CD14-positive monocyte (primary cell): Measurements from ENCODE around the gene PLOD3. TPM values are rescaled to one million over a fixed set of nuclear protein-coding genes. Genes with fewer than 3 reads are reported as not detected.

Experiments
- DNase-seq, 3 donors: peaks; one replicate each; pipeline ENCODE4 v3.0.0-alpha.2; 2011 to 2022
- H2AFZ ChIP-seq: 2 replicates; pipeline ENCODE4 v1.6.0; 2012; ENCODE audit warnings: mild to moderate bottlenecking, low read depth, low read length, inconsistent platforms; ENCODE audit not compliant: insufficient read depth, poor library complexity, severe bottlenecking
- H3K27ac ChIP-seq, 2 donors: 1 replicate in 1 of 2; 2 replicates in 1 of 2; pipeline ENCODE4 v1.5.1; 2012 to 2013; ENCODE audit warnings: low read length in 2 of 2, control low read depth in 1 of 2, inconsistent platforms in 1 of 2, low read depth in 1 of 2, mild to moderate bottlenecking in 1 of 2
- H3K27me3 ChIP-seq, 2 donors: one replicate each; pipeline versions ENCODE4 v1.6.0 to v1.6.1; 2011 to 2013; ENCODE audit warnings: low read length in 2 of 2; ENCODE audit not compliant: control insufficient read depth in 2 of 2, insufficient read depth in 2 of 2
- H3K36me3 ChIP-seq, 2 donors: replicated peaks in 1 of 2; 1 replicate in 1 of 2; 2 replicates in 1 of 2; pipeline versions ENCODE4 v1.5.1 to v1.6.1; 2012 to 2013; ENCODE audit warnings: low read length in 2 of 2, control low read depth in 1 of 2, inconsistent platforms in 1 of 2, mild to moderate bottlenecking in 1 of 2; ENCODE audit not compliant: insufficient read depth in 2 of 2, control insufficient read depth in 1 of 2
- H3K4me1 ChIP-seq, 2 donors: 1 replicate in 1 of 2; 2 replicates in 1 of 2; pipeline versions ENCODE4 v1.5.1 to v1.6.1; 2012 to 2013; ENCODE audit warnings: low read length in 2 of 2, control low read depth in 1 of 2, inconsistent platforms in 1 of 2, mild to moderate bottlenecking in 1 of 2, moderate library complexity in 1 of 2; ENCODE audit not compliant: insufficient read depth in 2 of 2, control insufficient read depth in 1 of 2
- H3K4me2 ChIP-seq: replicated peaks from 2 replicates; pipeline ENCODE3; 2012; ENCODE audit warnings: low read length, moderate library complexity, mild to moderate bottlenecking; ENCODE audit not compliant: poor library complexity, severe bottlenecking; ENCODE audit errors: extremely low read depth
- H3K4me3 ChIP-seq, 3 experiments: fragments of 200-600 bp in 1 of 3; sonication (generic) in 1 of 3; replicated peaks in 1 of 3; 1 replicate in 2 of 3; 2 replicates in 1 of 3; pipeline ENCODE4 v1.5.1; 2011 to 2013; ENCODE audit warnings: low read length in 3 of 3, mild to moderate bottlenecking in 3 of 3, control low read depth in 2 of 3, low read depth in 2 of 3, inconsistent platforms in 1 of 3, moderate library complexity in 1 of 3
- H3K79me2 ChIP-seq: 2 replicates; pipeline ENCODE4 v1.6.0; 2012; ENCODE audit warnings: mild to moderate bottlenecking, control low read depth, inconsistent platforms, low read length, moderate library complexity; ENCODE audit not compliant: insufficient read depth
- H3K9ac ChIP-seq: 2 replicates; pipeline ENCODE4 v1.6.0; 2017; ENCODE audit warnings: low read length, mild to moderate bottlenecking; ENCODE audit not compliant: insufficient read depth, poor library complexity, severe bottlenecking
- H3K9me3 ChIP-seq, 2 donors: replicated peaks in 1 of 2; 1 replicate in 1 of 2; 2 replicates in 1 of 2; pipeline versions ENCODE4 v1.5.1 to v1.6.1; 2012 to 2013; ENCODE audit warnings: low read length in 2 of 2, control low read depth in 1 of 2; ENCODE audit not compliant: control insufficient read depth in 1 of 2, insufficient read depth in 1 of 2
- H4K20me1 ChIP-seq: 2 replicates; pipeline ENCODE4 v1.6.0; 2012; ENCODE audit warnings: mild to moderate bottlenecking, low read length, control low read depth, moderate library complexity; ENCODE audit not compliant: insufficient read depth
- H3K27ac Mint-ChIP-seq, 7 donors: one replicate each; pipeline ENCODE4 v1.8.0; 2020; ENCODE audit warnings: mild to moderate bottlenecking in 7 of 7, mixed read lengths in 7 of 7, moderate library complexity in 6 of 7, inconsistent platforms in 2 of 7
- H3K27me3 Mint-ChIP-seq, 3 donors: one replicate each; pipeline ENCODE4 v1.8.0; 2021 to 2022; ENCODE audit warnings: low read depth in 3 of 3, mild to moderate bottlenecking in 3 of 3, mixed read lengths in 3 of 3, moderate library complexity in 3 of 3, inconsistent platforms in 1 of 3
- H3K36me3 Mint-ChIP-seq, 2 donors: one replicate each; pipeline ENCODE4 v1.8.0; 2020; ENCODE audit warnings: mixed read lengths in 2 of 2, inconsistent platforms in 1 of 2, mild to moderate bottlenecking in 1 of 2
- H3K4me1 Mint-ChIP-seq: one replicate; pipeline ENCODE4 v1.8.0; 2020; ENCODE audit warnings: mild to moderate bottlenecking, mixed read lengths
- H3K4me3 Mint-ChIP-seq, 2 donors: one replicate each; pipeline ENCODE4 v1.8.0; 2020; ENCODE audit warnings: mild to moderate bottlenecking in 2 of 2, mixed read lengths in 2 of 2, moderate library complexity in 1 of 2
- H3K9me3 Mint-ChIP-seq, 7 donors: one replicate each; pipeline ENCODE4 v1.8.0; 2020 to 2022; ENCODE audit warnings: mixed read lengths in 7 of 7, mild to moderate bottlenecking in 6 of 7, moderate library complexity in 6 of 7, inconsistent platforms in 2 of 7
- CTCF ChIP-seq: fragments of 200-600 bp; IDR thresholded peaks from one replicate; pipeline ENCODE4 v1.8.0; 2022; ENCODE audit warnings: antibody characterized with exemption, mild to moderate bottlenecking
- WGBS: methylation state at CpG from one replicate; pipeline ENCODE4 v1.1.5; 2013; ENCODE audit warnings: missing lambda C conversion rate; ENCODE audit not compliant: insufficient coverage; 5-methylcytosine and 5-hydroxymethylcytosine counted together
- intact Hi-C, 2 donors: fragments of 100-400 bp; cut with micrococcal nuclease; formaldehyde crosslinking; loops; one replicate each; pipeline versions ENCODE4 v1.15.0 to v1.15.1; 2023
- polyA plus RNA-seq, 3 donors: library from polyadenylated mRNA; depleted of rRNA in 1 of 3; unstranded in 2 of 3; stranded (reverse) in 1 of 3; fragments of 300-500 nt in 2 of 3; fragments of >200 nt in 1 of 3; fragmentation: Illumina TruSeq in 2 of 3; gene quantifications; 1 replicate in 2 of 3; 2 replicates in 1 of 3; pipeline ENCODE4 v1.2.3, GENCODE V29; 2012 to 2021

Gene PLOD3
- polyA plus RNA-seq, 3 donors, result 26.9 to 70.1 (median 28.1) TPM

DNA sequence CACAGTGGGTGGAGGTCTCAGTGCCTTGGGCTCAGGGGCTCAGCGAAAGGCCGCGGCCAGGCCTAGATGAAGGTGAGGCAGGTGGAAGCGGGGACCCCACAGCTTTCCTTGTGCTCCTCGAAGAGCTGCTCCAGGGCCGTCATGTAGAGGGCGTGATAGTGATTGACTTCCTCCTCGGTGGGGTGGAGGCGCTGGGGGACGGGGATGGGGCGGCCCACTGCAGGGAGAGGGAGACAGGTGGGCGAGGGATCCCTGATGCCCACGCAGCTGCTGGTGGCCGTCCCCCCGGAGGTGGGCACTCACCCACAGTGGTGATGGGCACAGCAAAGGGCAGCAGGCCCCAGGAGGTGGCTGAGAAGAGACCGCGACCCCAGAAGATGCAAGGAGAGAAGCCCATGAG is 21.5 kb downstream of the PLOD3 start:
- 88% methylated on average over 15 of the region's 17 CpGs for WGBS
- Mint-ChIP-seq H3K4me3 (no peak overlapping the region), H3K36me3 (no peaks in the 10 kb centered on the region), H3K9me3 (peaks cover 0 to 8% (median under 1%) of the 10 kb centered on the region in 7 donors), H3K27ac (no peak overlapping the region), H3K4me1 (peaks cover 3% of the 10 kb centered on the region), H3K27me3 (peaks cover 31 to 38% (median 35%) of the 10 kb centered on the region in 3 donors)
- Histone ChIP-seq H3K4me1 (peaks cover under 1 to 3% of the 10 kb centered on the region in 2 donors), H3K9me3 (no peaks in the 10 kb centered on the region), H3K79me2 (no peaks in the 10 kb centered on the region), H2AFZ (no peak overlapping the region), H3K9ac (no peak overlapping the region), H3K36me3 (no peaks in the 10 kb centered on the region), H3K27me3 (peaks cover 0 to 20% of the 10 kb centered on the region in 2 donors), H3K27ac (no peak overlapping the region), H3K4me2 (no peak overlapping the region), H3K4me3 (no peak overlapping the region), H4K20me1 (no peaks in the 10 kb centered on the region)
- TF ChIP-seq CTCF, result no peak
- no peak for DNase-seq
- intact Hi-C loops, result no loop called here

DNA sequence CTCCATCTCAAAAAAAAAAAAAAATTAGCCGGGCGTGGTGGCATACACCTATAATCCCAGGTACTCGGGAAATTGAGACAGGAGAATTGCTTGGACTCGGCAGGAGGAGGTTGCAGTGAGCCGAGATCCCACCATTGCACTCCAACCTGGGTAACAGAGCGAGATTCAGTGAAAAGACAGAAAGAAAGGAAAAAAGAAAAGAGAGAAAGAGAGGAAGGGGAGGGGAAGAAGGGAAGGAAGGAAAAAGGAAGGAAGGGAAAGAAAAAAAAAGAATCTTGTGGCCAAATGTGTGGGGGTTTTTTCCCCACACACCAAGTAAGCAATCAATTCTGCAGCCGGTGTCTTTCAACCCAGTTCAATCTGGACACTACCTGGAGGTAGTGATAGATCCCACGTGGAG is 28.3 kb downstream of the PLOD3 start:
- no CpG with 5 or more reads among the region's 8 CpGs for WGBS
- Mint-ChIP-seq H3K27me3 (peaks cover 11 to 29% (median 13%) of the 10 kb centered on the region in 3 donors), H3K36me3 (no peaks in the 10 kb centered on the region), H3K4me1 (peaks cover 12% of the 10 kb centered on the region), H3K27ac (no peak overlapping the region), H3K4me3 (peak overlapping the region in 1 of 2 donors; percentile 29), H3K9me3 (peaks cover 0 to 3% (median 0%) of the 10 kb centered on the region in 7 donors)
- H3K36me3 ChIP-seq, result no peaks in the 10 kb centered on the region
- no peak for TF ChIP-seq CTCF
- no peak overlapping the region for H3K4me2 ChIP-seq
- peaks cover 0 to 4% of the 10 kb centered on the region in 2 donors for H3K27me3 ChIP-seq
- no peaks in the 10 kb centered on the region for H4K20me1 ChIP-seq
- peaks cover 12 to 14% of the 10 kb centered on the region in 2 donors for H3K4me1 ChIP-seq
- H3K4me3 ChIP-seq, result no peak overlapping the region
- no peak overlapping the region for H3K27ac ChIP-seq
- DNase-seq, result no peak
- intact Hi-C loops, result no loop called here
- H3K9me3 ChIP-seq, result no peaks in the 10 kb centered on the region
- H3K79me2 ChIP-seq, result no peaks in the 10 kb centered on the region
- no peak overlapping the region for H3K9ac ChIP-seq
- no peak overlapping the region for H2AFZ ChIP-seq
